DMS53 treated with DMSO at 0.1 percent for 48 hours (cell line): Measurements from ENCODE around the gene LAGE3.
A peak's percentile ranks its signal among the peaks of the same experiment; 100 is the strongest.

Experiments
- DNase-seq: peaks from one replicate; lab custom pipeline; 2025; ENCODE audit not compliant: unreplicated experiment; lab: John Stamatoyannopoulos, UW

Gene LAGE3

DNA sequence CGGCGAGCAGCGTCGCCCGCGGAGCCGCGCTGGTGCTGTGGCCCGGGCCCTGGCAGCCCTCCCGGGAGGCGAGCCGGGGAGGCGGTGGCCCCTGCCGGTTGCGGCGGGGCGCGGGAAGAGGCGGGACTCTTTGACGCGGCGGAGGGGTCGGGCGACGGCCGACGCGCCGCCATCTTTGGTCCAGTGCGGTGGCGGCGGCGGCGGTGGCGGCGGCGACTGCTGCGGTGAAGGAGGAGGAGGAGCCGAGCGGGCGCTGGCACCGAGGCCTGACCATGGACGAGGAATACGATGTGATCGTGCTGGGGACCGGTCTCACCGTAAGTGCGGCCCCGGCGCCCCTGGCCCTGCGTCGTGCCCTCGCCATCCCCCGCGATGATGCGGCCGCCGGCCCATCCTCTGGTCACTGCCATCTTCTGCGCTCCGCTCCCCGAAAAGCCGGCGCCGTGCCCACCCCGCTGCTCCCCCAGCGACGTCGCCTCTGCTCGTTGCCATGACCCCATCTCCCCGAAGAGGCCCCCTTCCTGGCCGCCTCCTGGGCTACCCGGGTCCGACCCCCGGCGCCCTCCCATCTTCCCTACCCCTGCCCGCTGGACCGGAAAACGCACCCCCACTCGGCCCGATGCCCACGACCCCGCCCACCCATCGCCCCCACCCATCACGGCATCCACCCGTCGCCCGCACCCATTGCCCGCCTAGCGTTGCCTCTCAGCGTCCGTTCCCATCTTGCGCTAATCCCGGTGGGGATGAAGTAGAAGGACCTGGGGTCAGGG, 41.9 kb downstream of the LAGE3 start, which contains the start of gene GDI1:
GDI1 (plus strand) TSS at position 172 of the 770 bp plus-strand sequence; CDS start at position 273, 101 bp downstream.
- no peak for DNase-seq

GRCh38 chrX:154436374-154436982, 42.6 kb downstream of the LAGE3 start:
- DNase-seq, result no peak

- no peak for DNase-seq
These were observed 43.8 kb downstream of the LAGE3 start for GRCh38 chrX:154435171-154435733.

DNA sequence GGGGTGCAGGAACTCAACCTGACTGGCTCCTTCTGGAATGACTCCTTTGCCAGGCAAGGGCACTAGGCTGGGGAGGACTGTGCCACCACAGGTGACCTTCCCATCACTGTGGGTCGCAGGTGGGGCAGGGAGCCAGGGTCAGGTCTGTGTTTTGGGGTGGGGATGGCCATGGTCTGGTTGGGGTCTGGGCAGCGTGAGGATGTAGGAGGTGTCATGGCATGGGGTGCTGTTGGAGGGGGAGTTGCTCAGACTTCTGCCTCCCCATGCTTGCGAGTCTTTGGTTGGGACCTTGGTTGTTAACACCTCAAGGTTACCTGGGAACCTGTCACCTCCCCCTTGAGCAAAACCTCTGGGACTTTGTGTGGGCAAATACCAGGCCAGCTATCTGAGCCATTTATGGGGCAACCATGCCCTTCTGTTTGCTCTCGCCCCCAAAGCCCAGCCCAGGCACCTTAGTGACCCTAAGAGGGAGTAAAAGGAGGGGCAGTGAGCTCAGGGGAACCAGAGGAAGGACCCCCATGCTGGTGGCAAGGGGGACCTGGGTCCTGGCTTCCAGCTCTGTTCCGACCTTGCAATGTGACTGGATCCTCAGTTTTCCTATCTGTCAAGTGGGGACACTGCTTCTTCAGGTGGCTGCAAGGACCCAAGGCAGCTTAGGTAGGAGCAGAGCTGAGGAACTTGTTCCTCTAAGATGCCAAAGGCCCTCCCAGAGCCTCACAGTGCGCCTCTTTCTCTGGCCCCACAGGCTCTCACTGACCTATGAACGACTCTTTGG, 44.5 kb downstream of the LAGE3 start:
- no peak for DNase-seq

- no peak for DNase-seq
These were observed 45.5 kb downstream of the LAGE3 start for GRCh38 chrX:154433605-154434004.

DNA sequence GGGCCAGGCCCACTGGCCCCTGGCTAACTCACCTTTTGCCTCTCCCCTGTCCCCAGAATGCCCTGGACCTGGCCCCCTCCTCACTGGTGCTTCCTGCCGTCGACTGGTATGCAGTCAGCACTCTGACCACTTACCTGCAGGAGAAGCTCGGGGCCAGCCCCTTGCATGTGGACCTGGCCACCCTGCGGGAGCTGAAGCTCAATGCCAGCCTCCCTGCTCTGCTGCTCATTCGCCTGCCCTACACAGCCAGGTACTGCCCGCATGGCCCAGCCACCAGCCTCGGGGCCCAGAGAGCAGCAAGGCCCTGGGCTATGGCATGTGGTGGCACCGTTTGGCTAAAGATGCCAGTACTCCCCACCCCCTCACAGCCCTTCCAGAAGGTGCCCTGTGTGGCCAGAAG, 46.9 kb downstream of the LAGE3 start:
- no peak for DNase-seq

DNA sequence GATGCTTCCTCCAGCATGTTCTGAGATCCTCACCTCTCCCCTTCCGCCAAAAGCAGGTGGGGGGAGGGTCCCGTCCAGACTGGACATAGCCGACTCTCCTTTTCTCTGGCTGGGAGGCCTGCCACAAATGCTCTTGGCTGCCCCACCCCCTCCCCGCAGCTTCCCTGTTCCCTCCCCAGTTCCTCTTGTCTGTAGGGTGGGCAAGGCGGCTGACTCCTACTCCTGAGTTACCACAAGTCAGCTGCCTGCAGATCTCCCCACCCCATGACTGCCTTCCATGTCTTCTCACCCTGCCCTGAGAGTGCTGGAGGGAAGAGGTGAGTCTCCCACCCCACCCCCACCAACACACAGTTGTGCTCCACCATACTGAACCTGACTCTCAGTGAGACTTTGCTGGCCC, 47.7 kb downstream of the LAGE3 start:
- no peak for DNase-seq

- DNase-seq, result no peak
These were observed 48.2 kb downstream of the LAGE3 start for GRCh38 chrX:154430916-154431315.

DNA sequence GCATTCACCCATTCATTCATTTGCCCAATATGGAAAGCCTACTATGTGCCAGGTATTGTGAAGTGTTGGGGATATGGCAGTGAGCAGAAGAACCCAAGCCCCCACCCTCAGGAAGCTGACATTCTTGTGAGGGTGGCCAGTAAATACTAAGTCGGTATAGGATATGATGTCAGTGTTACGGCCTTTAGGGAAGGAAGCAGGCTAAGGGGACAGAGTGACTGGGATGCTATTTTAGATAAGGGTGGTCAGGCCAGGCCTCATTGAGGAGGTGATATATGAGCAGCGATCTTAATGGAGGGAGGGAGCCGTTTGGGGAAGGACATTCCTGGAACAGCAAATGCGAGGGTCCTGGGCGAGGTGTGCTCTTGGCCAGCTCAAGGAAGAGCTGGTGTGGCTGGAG, 48.6 kb downstream of the LAGE3 start:
- DNase-seq, result no peak

- no peak for DNase-seq
These were observed 49.4 kb downstream of the LAGE3 start for GRCh38 chrX:154429711-154430110.

DNA sequence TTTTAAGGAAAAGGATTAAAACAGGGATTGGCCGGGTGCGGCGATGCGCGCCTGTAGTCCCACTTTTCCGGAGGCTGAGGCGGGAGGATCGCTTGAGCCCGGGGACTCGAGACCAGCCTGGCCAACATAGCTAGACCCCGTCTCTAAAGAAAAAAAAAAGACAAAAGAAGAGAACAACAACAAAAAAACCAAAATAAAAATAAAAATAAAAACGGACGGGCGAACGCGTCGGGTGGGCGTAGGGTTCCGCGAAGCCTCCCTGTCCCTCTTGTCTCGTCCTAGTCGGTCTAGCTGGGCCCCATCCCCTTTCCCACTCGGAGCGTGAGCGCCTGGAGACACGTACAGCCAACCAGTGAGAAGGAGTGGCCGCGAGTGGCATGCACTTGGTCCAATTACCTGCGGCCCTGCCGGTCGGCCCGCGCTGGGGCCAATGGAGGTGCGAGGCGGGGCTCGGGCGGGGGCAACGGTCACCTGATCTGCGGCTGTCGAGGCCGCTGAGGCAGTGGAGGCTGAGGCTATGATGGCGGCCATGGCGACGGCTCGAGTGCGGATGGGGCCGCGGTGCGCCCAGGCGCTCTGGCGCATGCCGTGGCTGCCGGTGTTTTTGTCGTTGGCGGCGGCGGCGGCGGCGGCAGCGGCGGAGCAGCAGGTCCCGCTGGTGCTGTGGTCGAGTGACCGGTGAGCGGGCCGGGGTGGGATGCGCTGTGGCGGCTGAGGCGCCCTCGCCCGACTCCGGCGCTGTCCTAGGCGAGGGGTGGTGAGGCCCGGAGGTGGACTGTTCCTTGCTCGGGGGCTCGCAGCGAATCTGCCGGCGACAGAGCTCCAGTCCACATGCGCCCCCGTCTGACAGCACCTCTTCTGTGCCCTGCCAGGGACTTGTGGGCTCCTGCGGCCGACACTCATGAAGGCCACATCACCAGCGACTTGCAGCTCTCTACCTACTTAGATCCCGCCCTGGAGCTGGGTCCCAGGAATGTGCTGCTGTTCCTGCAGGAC, 50.6 kb downstream of the LAGE3 start, which contains the start of gene ATP6AP1:
ATP6AP1 (plus strand) TSS at position 502 of the 996 bp plus-strand sequence; CDS start at position 518, 16 bp downstream.
- DNase-seq, result peak; percentile 88
